GM19035 (cell line): ENCODE measurements around the gene SPATA2L.

Experiments used
- ATAC-seq: cut with Tn5 transposase; IDR thresholded peaks from one replicate; pipeline ENCODE4 v1.9.1; 2021; ENCODE audit not compliant: unreplicated experiment

The SPATA2L gene

GRCh38 chr16:89701425-89702406 is at the start of gene SPATA2L:
Gene SPATA2L (minus strand): TSS chr16:89701705. CDS start chr16:89701232, 473 bp downstream.
- ATAC-seq = peak; percentile 63

- ATAC-seq = no peak
These were observed 48.1 kb upstream of the SPATA2L start for GRCh38 chr16:89749637-89750036.

- no peak for ATAC-seq
These were observed 47.4 kb upstream of the SPATA2L start for GRCh38 chr16:89748921-89749320.

GRCh38 chr16:89748076-89748475 is 46.6 kb upstream of the SPATA2L start:
- no peak for ATAC-seq

- ATAC-seq = no peak
These were observed 44.5 kb upstream of the SPATA2L start for GRCh38 chr16:89746043-89746442.

GRCh38 chr16:89744813-89745212 is 43.3 kb upstream of the SPATA2L start:
- ATAC-seq = no peak

- ATAC-seq = no peak
These were observed 41.4 kb upstream of the SPATA2L start for GRCh38 chr16:89742948-89743347.

GRCh38 chr16:89741342-89742014 is 40.0 kb upstream of the SPATA2L start:
- ATAC-seq = no peak

GRCh38 chr16:89739383-89739782 is 37.9 kb upstream of the SPATA2L start:
- ATAC-seq = no peak

GRCh38 chr16:89738538-89739317 is 37.2 kb upstream of the SPATA2L start:
- no peak for ATAC-seq

GRCh38 chr16:89738072-89738377 is 36.5 kb upstream of the SPATA2L start:
- ATAC-seq = no peak

GRCh38 chr16:89737341-89738071 is 36.0 kb upstream of the SPATA2L start:
- no peak for ATAC-seq

- no peak for ATAC-seq
These were observed 35.0 kb upstream of the SPATA2L start for GRCh38 chr16:89736554-89736953.

- no peak for ATAC-seq
These were observed 32.3 kb upstream of the SPATA2L start for GRCh38 chr16:89733792-89734191.

- no peak for ATAC-seq
These were observed 31.8 kb upstream of the SPATA2L start for GRCh38 chr16:89733322-89733721.

- no peak for ATAC-seq
These were observed 31.4 kb upstream of the SPATA2L start for GRCh38 chr16:89732918-89733242.

GRCh38 chr16:89732142-89732917 is 30.8 kb upstream of the SPATA2L start:
- ATAC-seq = no peak

- ATAC-seq = no peak
These were observed 29.2 kb upstream of the SPATA2L start for GRCh38 chr16:89730610-89731234.

GRCh38 chr16:89729863-89730593 is 28.5 kb upstream of the SPATA2L start:
- no peak for ATAC-seq
